Tibial artery (tissue), 4 donors: ENCODE measurements around the gene ARPC4.
"Not testable (repeated sequence)": the region's sequence is repeated elsewhere in the genome, so short reads cannot be mapped to it uniquely, and the experiment has no call there.

Experiments
- DNase-seq, 2 donors: peaks; one replicate each; pipeline ENCODE4 v3.0.0-alpha.2; 2019
- H3K27ac ChIP-seq, 2 donors: fragments of 200-600 bp; sonication (generic) in 1 of 2; 1 replicate in 1 of 2; 2 replicates in 1 of 2; pipeline ENCODE4 v1.5.1; 2018 to 2019; ENCODE audit warnings: mild to moderate bottlenecking in 1 of 2
- H3K27me3 ChIP-seq, 2 donors: fragments of 200-600 bp; sonication (generic) in 1 of 2; one replicate each; pipeline versions ENCODE4 v1.5.1 to v1.6.0; 2016 to 2019
- H3K36me3 ChIP-seq, 3 donors: fragments of 200-600 bp; sonication (generic) in 2 of 3; one replicate each; pipeline ENCODE4 v1.5.1; 2016 to 2019; ENCODE audit warnings: mild to moderate bottlenecking in 2 of 3
- H3K4me1 ChIP-seq, 4 donors: fragments of 200-600 bp; sonication (generic) in 2 of 4; 1 replicate in 3 of 4; 2 replicates in 1 of 4; pipeline ENCODE4 v1.5.1; 2016 to 2019
- H3K4me3 ChIP-seq, 2 donors: fragments of 200-600 bp; sonication (generic) in 1 of 2; 1 replicate in 1 of 2; 2 replicates in 1 of 2; pipeline ENCODE4 v1.5.1; 2018 to 2019; ENCODE audit warnings: mild to moderate bottlenecking in 2 of 2
- H3K9me3 ChIP-seq, 3 donors: fragments of 200-600 bp; sonication (generic) in 1 of 3; one replicate each; pipeline ENCODE4 v1.5.1; 2016 to 2019
- intact Hi-C: fragments of 100-400 bp; cut with DNase I; formaldehyde crosslinking; loops from one replicate; pipeline ENCODE4 v1.15.0; 2023; ENCODE audit warnings: low total_unique reads
- TF ChIP-seq, protein P1 (sequence below), 2 experiments: fragments of 200-600 bp in 1 of 2; fragments of 450-650 bp in 1 of 2; IDR thresholded peaks; one replicate each; pipeline ENCODE4 v1.5.1; 2017 to 2019; ENCODE audit warnings: antibody characterized with exemption in 2 of 2, mild to moderate bottlenecking in 1 of 2, moderate library complexity in 1 of 2

The ARPC4 gene

DNA sequence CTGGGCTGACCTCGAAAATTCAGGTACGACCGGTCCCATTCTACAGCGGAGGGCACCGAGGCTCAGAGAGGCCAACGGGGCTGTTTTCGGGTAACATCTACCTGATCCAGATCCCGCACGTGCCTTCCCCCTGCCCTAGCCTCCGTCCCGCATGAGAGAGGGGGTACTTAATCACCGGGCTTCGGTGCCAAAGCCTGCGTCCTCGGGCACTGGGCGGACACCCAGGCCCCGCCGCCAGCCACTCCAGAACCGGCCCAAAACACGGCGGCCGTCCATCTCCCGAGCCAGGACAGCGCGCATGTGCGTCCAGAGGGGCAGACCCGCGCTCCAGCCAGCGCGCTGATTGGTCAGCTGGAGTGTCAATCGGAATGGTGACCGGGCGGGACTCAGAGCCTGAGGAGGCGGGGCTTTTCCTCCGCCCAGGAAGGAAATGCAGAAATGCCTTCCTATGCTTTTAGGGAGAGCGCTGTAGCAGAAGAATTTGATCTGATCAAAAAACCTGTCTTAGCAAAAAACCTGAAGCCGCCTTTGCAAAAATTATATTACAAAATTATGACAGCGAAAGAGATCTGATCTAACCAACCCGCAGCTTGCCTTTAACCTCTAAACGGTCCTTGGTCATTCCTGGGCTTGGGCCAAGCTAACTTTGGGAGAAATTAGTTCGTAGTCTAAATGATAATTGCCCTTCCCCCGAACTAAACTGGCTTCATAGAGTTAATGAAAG lies 51.0 kb downstream of the ARPC4 start, which contains the start of gene RPUSD3:
Gene RPUSD3 (minus strand): TSS at position 294 of the 724 bp plus-strand sequence. CDS start 18 bp downstream, at position 276.
- Histone ChIP-seq H3K27me3 (no peaks in the 10 kb centered on the region), H3K4me3 (peak within 1 kb of the TSS; percentile 61 to 85), H3K36me3 (peaks cover 18 to 31% (median 21%) of the 10 kb centered on the region in 3 donors), H3K27ac (peak within 1 kb of the TSS; percentile 80 to 84), H3K9me3 (no peaks in the 10 kb centered on the region), H3K4me1 (peaks cover 0 to 16% (median 12%) of the 10 kb centered on the region in 4 donors)
- DNase-seq = peak; percentile 98 to 99
- TF ChIP-seq, protein P1, sequence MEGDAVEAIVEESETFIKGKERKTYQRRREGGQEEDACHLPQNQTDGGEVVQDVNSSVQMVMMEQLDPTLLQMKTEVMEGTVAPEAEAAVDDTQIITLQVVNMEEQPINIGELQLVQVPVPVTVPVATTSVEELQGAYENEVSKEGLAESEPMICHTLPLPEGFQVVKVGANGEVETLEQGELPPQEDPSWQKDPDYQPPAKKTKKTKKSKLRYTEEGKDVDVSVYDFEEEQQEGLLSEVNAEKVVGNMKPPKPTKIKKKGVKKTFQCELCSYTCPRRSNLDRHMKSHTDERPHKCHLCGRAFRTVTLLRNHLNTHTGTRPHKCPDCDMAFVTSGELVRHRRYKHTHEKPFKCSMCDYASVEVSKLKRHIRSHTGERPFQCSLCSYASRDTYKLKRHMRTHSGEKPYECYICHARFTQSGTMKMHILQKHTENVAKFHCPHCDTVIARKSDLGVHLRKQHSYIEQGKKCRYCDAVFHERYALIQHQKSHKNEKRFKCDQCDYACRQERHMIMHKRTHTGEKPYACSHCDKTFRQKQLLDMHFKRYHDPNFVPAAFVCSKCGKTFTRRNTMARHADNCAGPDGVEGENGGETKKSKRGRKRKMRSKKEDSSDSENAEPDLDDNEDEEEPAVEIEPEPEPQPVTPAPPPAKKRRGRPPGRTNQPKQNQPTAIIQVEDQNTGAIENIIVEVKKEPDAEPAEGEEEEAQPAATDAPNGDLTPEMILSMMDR (IDR thresholded peaks at IDR 0.05) = no peak
- intact Hi-C loops = loop anchor here (5.0 to 10.0 kb wide), 2 partner anchors 73 to 101 kb away; partner anchors contain the start of gene IL17RC

DNA sequence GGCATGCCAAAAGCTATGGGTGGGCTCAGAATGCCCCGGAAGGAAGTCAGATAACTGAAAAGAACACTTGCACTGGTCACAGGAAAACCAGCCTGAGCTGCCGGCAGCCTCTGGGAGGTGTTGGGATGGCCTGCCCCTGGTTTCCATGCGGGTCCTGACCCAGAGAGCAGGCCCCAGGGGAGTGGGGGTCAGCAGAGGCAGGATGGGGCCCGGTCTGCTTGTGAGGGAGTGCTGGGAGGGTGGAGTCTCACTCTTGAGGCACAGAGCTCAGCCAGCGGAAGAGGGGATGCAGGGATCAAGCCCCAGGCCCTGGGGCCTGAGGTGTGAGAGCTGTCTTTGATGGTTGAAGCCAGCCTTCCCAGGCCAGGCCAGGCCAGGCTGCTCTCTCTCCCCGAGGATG lies 53.3 kb downstream of the ARPC4 start:
- no peaks in the 10 kb centered on the region for H3K9me3 ChIP-seq
- H3K36me3 ChIP-seq = peaks cover 5 to 10% (median 7%) of the 10 kb centered on the region in 3 donors
- intact Hi-C loops = loop anchor here (10.0 kb wide), 1 partner anchor 99 kb away; no protein-coding TSS in a partner anchor
- TF ChIP-seq, protein P1 (IDR thresholded peaks at IDR 0.05) = no peak
- no peak for DNase-seq
- no peak overlapping the region for H3K27ac ChIP-seq
- H3K4me3 ChIP-seq = no peak overlapping the region
- H3K4me1 ChIP-seq = peaks cover 0 to 16% (median 12%) of the 10 kb centered on the region in 4 donors
- no peaks in the 10 kb centered on the region for H3K27me3 ChIP-seq

DNA sequence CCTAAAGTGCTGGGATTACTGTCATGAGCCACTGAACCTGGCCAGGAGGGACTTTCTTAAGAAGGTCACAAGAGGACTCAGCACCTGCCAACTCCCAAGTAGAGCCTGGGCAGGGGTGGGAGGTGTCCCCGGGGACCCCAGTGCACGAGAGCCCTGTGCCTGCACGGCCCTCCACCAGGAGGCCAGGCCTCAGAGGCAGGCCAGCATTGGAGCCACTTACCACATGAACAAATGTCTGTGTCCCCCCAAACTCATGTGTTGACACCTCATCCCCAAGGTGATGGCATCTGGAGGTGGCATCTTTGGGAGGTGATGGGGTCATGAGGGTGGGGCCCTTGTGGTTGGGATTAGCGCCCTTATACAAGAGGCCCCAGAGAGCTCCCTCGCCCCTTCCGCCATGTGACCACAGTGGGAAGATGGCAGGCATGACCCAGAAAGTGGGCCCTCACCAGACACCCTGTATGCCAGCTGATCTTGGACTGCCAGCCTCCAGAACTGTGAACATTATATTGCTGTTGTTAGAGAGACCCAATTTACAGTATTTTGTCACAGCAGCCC lies 54.1 kb downstream of the ARPC4 start:
- Histone ChIP-seq H3K27ac (no peak overlapping the region), H3K36me3 (peaks cover 0 to 2% (median 0%) of the 10 kb centered on the region in 3 donors), H3K4me3 (no peak overlapping the region), H3K4me1 (peaks cover 0 to 16% (median 12%) of the 10 kb centered on the region in 4 donors), H3K27me3 (no peaks in the 10 kb centered on the region), H3K9me3 (no peaks in the 10 kb centered on the region)
- TF ChIP-seq, protein P1 (IDR thresholded peaks at IDR 0.05) = no peak
- DNase-seq = no peak
- intact Hi-C loops = loop anchor here (10.0 kb wide), 1 partner anchor 98 kb away; no protein-coding TSS in a partner anchor

DNA sequence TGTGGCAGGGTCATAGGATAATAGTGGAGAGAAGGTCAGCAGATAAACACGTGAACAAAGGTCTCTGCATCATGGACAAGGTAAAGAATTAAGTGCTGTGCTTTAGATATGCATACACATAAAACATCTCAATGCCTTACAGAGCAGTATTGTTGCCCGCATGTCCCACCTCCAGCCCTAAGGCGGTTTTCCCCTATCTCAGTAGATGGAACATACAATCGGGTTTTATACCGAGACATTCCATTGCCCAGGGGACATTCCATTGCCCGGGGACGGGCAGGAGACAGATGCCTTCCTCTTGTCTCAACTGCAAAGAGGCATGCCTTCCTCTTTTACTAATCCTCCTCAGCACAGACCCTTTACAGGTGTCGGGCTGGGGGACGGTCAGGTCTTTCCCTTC lies 55.0 kb downstream of the ARPC4 start:
- intact Hi-C loops = loop anchor here (10.0 kb wide), 1 partner anchor 97 kb away; no protein-coding TSS in a partner anchor
- not testable (repeated sequence) for H3K27ac ChIP-seq, H3K27me3 ChIP-seq, DNase-seq, H3K9me3 ChIP-seq, H3K4me1 ChIP-seq, H3K4me3 ChIP-seq, H3K36me3 ChIP-seq

DNA sequence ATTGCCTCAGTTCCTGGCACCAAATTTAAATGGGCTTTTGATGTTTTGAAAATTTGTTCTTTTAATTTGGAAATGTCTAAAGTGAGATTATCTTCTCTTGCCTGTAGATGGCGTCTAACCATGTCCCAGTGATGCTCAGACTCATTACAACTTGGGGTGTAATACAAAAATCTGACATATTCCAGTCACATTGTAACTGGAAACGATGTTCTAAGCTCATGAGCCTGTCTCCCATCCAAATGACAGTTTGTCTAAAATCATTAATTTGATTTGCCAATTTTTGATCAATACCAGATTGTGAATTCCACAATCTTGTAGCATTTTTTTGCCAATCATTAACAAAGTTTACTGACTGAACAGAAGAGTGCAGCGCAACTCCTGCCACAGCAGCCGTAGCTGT lies 56.0 kb downstream of the ARPC4 start:
- not testable (repeated sequence) for H3K4me1 ChIP-seq, H3K36me3 ChIP-seq, H3K27ac ChIP-seq, H3K9me3 ChIP-seq, H3K4me3 ChIP-seq, H3K27me3 ChIP-seq, DNase-seq
- TF ChIP-seq, protein P1 (IDR thresholded peaks at IDR 0.05) = peak; percentile 47 to 51
- intact Hi-C loops = loop anchor here (10.0 kb wide), 1 partner anchor 96 kb away; no protein-coding TSS in a partner anchor

DNA sequence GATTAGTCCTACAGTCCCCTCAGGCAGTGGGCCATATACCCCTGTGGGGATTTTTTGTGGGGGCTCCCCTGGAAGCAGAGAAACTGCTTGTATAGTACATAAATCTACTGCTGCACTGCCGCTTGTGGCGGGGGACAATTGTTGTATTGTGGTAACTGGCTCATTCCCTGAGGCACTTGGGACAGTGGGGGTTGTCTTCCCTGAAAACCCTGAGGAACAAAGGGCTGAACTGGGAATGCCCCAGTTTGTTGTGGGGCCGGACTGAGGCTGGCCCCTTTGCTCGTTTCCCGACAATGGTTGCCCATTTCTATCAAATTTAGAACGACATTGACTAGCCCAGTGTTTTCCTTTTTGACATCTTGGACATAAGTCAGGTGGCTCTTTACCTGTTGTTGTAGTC lies 58.5 kb downstream of the ARPC4 start:
- intact Hi-C loops = loop anchor here (5.0 kb wide), 1 partner anchor 61 kb away; no protein-coding TSS in a partner anchor
- not testable (repeated sequence) for DNase-seq, H3K27me3 ChIP-seq, H3K36me3 ChIP-seq, H3K4me3 ChIP-seq, H3K9me3 ChIP-seq, H3K27ac ChIP-seq, H3K4me1 ChIP-seq

DNA sequence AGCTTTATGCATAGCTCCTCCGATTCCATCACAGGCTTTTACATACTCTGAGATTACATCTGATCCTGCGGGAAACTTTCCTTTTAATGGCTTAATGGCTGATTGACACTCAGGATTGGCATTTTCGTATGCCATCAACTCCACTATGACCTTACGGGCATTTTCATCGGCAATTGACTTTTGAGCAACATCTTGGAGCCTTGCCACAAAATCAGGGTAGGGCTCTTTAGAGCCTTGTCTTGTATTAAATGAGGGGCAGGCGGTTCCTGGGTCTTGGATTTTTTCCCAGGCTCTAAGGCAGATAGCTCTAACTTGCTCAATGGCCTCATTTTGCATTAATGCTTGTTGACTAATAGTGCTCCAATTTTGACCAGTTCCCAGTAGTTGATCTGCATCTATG lies 59.0 kb downstream of the ARPC4 start:
- H3K27me3 ChIP-seq, H3K27ac ChIP-seq, H3K4me3 ChIP-seq, H3K9me3 ChIP-seq, H3K4me1 ChIP-seq, H3K36me3 ChIP-seq, DNase-seq: not testable (repeated sequence)
- intact Hi-C loops = loop anchor here (5.0 kb wide), 1 partner anchor 60 kb away; no protein-coding TSS in a partner anchor
